Measurements from ENCODE around the gene FGF4. TPM values are rescaled to one million over a fixed set of nuclear protein-coding genes. Genes with fewer than 3 reads are reported as not detected.

The FGF4 gene
- total and polyA plus RNA-seq, 4 donors = not detected

DNA sequence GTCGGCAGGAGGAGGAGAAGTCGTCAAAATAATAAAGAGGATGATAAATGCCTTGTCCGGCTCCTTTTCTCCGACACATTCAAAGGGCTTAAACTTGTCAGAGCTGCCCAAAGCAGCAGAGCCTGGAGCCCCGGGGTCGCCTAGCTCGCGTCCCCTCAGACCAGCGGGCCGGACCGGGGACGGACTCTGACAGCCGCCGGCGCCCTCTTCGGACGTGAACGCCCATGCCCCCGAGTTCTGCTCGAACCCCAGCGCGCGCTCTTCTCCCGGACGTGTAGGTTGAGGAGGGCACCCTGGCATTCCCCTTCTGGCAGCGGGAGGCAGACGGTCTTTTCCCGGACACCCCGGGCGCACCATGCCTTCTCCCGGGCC lies 43.1 kb upstream of the FGF4 start:
- no peaks in the 10 kb centered on the region for H3K9me3 ChIP-seq (ENCODE audit: control insufficient read depth in 4 of 4, low read length in 3 of 4)
- H3K36me3 ChIP-seq (ENCODE audit: control insufficient read depth in 4 of 4, insufficient read depth in 3 of 4, low read depth in 1 of 4, low read length in 3 of 4) = no peaks in the 10 kb centered on the region
- DNase-seq (ENCODE audit: low spot score) = no peak
- H3K27me3 ChIP-seq (ENCODE audit: control insufficient read depth in 4 of 4, insufficient read depth in 4 of 4, low read length in 3 of 4) = peaks cover 6 to 20% (median 13%) of the 10 kb centered on the region in 4 donors
- TF ChIP-seq HNF4G (IDR thresholded peaks at IDR 0.05) (no peak), EGR1 (IDR thresholded peaks at IDR 0.05; ENCODE audit: low read depth in 2 of 2) (no peak), HNF4A (conservative IDR thresholded peaks at IDR 0.05) (no peak), RXRA (IDR thresholded peaks at IDR 0.05) (no peak), SP1 (IDR thresholded peaks at IDR 0.05) (no peak), GABPA (IDR thresholded peaks at IDR 0.05 in 1 of 2, conservative IDR thresholded peaks at IDR 0.05 in 1 of 2) (no peak), RAD21 (IDR thresholded peaks at IDR 0.05) (no peak), TAF1 (conservative IDR thresholded peaks at IDR 0.05) (no peak), NR2F2 (IDR thresholded peaks at IDR 0.05) (no peak), YY1 (IDR thresholded peaks at IDR 0.05) (no peak), JUND (IDR thresholded peaks at IDR 0.05) (no peak), FOXA1 (IDR thresholded peaks at IDR 0.05) (no peak), FOXA2 (IDR thresholded peaks at IDR 0.05) (no peak)
- TF ChIP-seq, protein P1, sequence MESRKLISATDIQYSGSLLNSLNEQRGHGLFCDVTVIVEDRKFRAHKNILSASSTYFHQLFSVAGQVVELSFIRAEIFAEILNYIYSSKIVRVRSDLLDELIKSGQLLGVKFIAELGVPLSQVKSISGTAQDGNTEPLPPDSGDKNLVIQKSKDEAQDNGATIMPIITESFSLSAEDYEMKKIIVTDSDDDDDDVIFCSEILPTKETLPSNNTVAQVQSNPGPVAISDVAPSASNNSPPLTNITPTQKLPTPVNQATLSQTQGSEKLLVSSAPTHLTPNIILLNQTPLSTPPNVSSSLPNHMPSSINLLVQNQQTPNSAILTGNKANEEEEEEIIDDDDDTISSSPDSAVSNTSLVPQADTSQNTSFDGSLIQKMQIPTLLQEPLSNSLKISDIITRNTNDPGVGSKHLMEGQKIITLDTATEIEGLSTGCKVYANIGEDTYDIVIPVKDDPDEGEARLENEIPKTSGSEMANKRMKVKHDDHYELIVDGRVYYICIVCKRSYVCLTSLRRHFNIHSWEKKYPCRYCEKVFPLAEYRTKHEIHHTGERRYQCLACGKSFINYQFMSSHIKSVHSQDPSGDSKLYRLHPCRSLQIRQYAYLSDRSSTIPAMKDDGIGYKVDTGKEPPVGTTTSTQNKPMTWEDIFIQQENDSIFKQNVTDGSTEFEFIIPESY (IDR thresholded peaks at IDR 0.05) = no peak
- TF ChIP-seq, protein P2, sequence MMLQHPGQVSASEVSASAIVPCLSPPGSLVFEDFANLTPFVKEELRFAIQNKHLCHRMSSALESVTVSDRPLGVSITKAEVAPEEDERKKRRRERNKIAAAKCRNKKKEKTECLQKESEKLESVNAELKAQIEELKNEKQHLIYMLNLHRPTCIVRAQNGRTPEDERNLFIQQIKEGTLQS (IDR thresholded peaks at IDR 0.05) = no peak
- TF ChIP-seq, protein P3, sequence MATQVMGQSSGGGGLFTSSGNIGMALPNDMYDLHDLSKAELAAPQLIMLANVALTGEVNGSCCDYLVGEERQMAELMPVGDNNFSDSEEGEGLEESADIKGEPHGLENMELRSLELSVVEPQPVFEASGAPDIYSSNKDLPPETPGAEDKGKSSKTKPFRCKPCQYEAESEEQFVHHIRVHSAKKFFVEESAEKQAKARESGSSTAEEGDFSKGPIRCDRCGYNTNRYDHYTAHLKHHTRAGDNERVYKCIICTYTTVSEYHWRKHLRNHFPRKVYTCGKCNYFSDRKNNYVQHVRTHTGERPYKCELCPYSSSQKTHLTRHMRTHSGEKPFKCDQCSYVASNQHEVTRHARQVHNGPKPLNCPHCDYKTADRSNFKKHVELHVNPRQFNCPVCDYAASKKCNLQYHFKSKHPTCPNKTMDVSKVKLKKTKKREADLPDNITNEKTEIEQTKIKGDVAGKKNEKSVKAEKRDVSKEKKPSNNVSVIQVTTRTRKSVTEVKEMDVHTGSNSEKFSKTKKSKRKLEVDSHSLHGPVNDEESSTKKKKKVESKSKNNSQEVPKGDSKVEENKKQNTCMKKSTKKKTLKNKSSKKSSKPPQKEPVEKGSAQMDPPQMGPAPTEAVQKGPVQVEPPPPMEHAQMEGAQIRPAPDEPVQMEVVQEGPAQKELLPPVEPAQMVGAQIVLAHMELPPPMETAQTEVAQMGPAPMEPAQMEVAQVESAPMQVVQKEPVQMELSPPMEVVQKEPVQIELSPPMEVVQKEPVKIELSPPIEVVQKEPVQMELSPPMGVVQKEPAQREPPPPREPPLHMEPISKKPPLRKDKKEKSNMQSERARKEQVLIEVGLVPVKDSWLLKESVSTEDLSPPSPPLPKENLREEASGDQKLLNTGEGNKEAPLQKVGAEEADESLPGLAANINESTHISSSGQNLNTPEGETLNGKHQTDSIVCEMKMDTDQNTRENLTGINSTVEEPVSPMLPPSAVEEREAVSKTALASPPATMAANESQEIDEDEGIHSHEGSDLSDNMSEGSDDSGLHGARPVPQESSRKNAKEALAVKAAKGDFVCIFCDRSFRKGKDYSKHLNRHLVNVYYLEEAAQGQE (IDR thresholded peaks at IDR 0.05) = no peak
- TF ChIP-seq, protein P4, sequence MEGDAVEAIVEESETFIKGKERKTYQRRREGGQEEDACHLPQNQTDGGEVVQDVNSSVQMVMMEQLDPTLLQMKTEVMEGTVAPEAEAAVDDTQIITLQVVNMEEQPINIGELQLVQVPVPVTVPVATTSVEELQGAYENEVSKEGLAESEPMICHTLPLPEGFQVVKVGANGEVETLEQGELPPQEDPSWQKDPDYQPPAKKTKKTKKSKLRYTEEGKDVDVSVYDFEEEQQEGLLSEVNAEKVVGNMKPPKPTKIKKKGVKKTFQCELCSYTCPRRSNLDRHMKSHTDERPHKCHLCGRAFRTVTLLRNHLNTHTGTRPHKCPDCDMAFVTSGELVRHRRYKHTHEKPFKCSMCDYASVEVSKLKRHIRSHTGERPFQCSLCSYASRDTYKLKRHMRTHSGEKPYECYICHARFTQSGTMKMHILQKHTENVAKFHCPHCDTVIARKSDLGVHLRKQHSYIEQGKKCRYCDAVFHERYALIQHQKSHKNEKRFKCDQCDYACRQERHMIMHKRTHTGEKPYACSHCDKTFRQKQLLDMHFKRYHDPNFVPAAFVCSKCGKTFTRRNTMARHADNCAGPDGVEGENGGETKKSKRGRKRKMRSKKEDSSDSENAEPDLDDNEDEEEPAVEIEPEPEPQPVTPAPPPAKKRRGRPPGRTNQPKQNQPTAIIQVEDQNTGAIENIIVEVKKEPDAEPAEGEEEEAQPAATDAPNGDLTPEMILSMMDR (IDR thresholded peaks at IDR 0.05; ENCODE audit: low read depth, low read length, missing input control) = no peak
- TF ChIP-seq, protein P5, sequence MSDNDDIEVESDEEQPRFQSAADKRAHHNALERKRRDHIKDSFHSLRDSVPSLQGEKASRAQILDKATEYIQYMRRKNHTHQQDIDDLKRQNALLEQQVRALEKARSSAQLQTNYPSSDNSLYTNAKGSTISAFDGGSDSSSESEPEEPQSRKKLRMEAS (IDR thresholded peaks at IDR 0.05) = no peak
- no peak overlapping the region for H3K27ac ChIP-seq (ENCODE audit: low read depth in 1 of 2, low read length in 2 of 2)
- peak overlapping the region in 1 of 3 donors; percentile 11 for H3K4me3 ChIP-seq (ENCODE audit: low read depth in 1 of 3, low read length in 3 of 3)
- H3K4me1 ChIP-seq (ENCODE audit: control insufficient read depth in 4 of 4, insufficient read depth in 4 of 4, low read length in 3 of 4) = peaks cover 4 to 12% (median 6%) of the 10 kb centered on the region in 4 donors
- 3% methylated on average over 31 of the region's 31 CpGs for WGBS
- H3K9ac ChIP-seq (ENCODE audit: low read depth in 1 of 2, low read length in 2 of 2) = no peak overlapping the region
